Prostate gland (tissue), 2 donors: ENCODE results near the gene CACNA1A.

Experiments
- CTCF ChIP-seq, 4 experiments: fragments of 200-600 bp in 2 of 4; fragments of 450-650 bp in 2 of 4; sonication (generic) in 2 of 4; IDR thresholded peaks; 1 replicate in 3 of 4; 2 replicates in 1 of 4; pipeline ENCODE4 v1.5.1; 2016 to 2019; ENCODE audit warnings: antibody characterized with exemption in 4 of 4, mild to moderate bottlenecking in 2 of 4, moderate library complexity in 2 of 4
- POLR2A ChIP-seq: fragments of 450-650 bp; IDR thresholded peaks from one replicate; pipeline ENCODE4 v1.6.1; 2016; ENCODE audit warnings: antibody characterized with exemption, mild to moderate bottlenecking

- no peak for TF ChIP-seq CTCF (IDR thresholded peaks at IDR 0.05)
- TF ChIP-seq POLR2A, result no peak
Measured at GRCh38 chr19:13363954-13364353, 142.3 kb downstream of the CACNA1A start.
